ENCODE measurements around the gene PLCD1. TPM values are rescaled to one million over a fixed set of nuclear protein-coding genes. Genes with fewer than 3 reads are reported as not detected.
"Not testable (repeated sequence)": the region's sequence is repeated elsewhere in the genome, so short reads cannot be mapped to it uniquely, and the experiment has no call there.

Gene PLCD1
- total and polyA plus RNA-seq, 2 experiments from 2014 or later: 18.8 to 21.4 TPM

- peak; percentile 72 for DNase-seq
- Histone ChIP-seq H3F3A (ENCODE audit: insufficient read depth) (no peaks in the 10 kb centered on the region), H3K9me2 (ENCODE audit: insufficient read depth) (no peaks in the 10 kb centered on the region), H4K20me1 (ENCODE audit: insufficient read depth) (no peaks in the 10 kb centered on the region), H3K4me3 (no peak overlapping the region), H3K4me1 (ENCODE audit: insufficient read depth) (no peaks in the 10 kb centered on the region), H3K9ac (no peak overlapping the region), H3K9me3 (ENCODE audit: low read depth) (no peaks in the 10 kb centered on the region), H3K27me3 (replicated peaks; ENCODE audit: insufficient read depth) (no peaks in the 10 kb centered on the region), H3K27ac (no peak overlapping the region), H2AFZ (no peak overlapping the region), H3K79me2 (ENCODE audit: insufficient read depth) (no peaks in the 10 kb centered on the region), H3K4me2 (ENCODE audit: unreplicated experiment) (no peak overlapping the region), H3K36me3 (ENCODE audit: low read depth) (peaks cover 7% of the 10 kb centered on the region; the same call in 1 of the 2 replicates)
- in situ Hi-C loops (cut with MboI): loop anchor here (10.0 kb wide), 1 partner anchor 120 kb away; no protein-coding TSS in a partner anchor
- no peak for TF ChIP-seq EZH2 (IDR thresholded peaks at IDR 0.05; ENCODE audit: insufficient read depth, poor library complexity, severe bottlenecking)
- no peak for TF ChIP-seq EZH2phosphoT487 (IDR thresholded peaks at IDR 0.05; ENCODE audit: insufficient read depth, low read depth)
- WGBS, 2 experiments (ENCODE audit: low coverage in 1 of 2, low lambda C conversion rate in 2 of 2, missing lambda C conversion rate in 2 of 2): 66 to 71% methylated on average over 9 of the region's 9 CpGs
These were observed 55.0 kb downstream of the PLCD1 start for GRCh38 chr3:37974121-37975083.

- Histone ChIP-seq H2AFZ (no peak overlapping the region), H3K36me3 (ENCODE audit: low read depth) (peaks cover 7% of the 10 kb centered on the region; the same call in 1 of the 2 replicates), H3K27me3 (replicated peaks; ENCODE audit: insufficient read depth) (no peaks in the 10 kb centered on the region), H4K20me1 (ENCODE audit: insufficient read depth) (no peaks in the 10 kb centered on the region), H3K9me2 (ENCODE audit: insufficient read depth) (no peaks in the 10 kb centered on the region), H3K4me1 (ENCODE audit: insufficient read depth) (no peaks in the 10 kb centered on the region), H3K4me2 (ENCODE audit: unreplicated experiment) (no peak overlapping the region), H3K79me2 (ENCODE audit: insufficient read depth) (no peaks in the 10 kb centered on the region), H3K9me3 (ENCODE audit: low read depth) (no peaks in the 10 kb centered on the region), H3K4me3 (no peak overlapping the region), H3F3A (ENCODE audit: insufficient read depth) (no peaks in the 10 kb centered on the region), H3K9ac (no peak overlapping the region), H3K27ac (no peak overlapping the region)
- TF ChIP-seq EZH2 (IDR thresholded peaks at IDR 0.05; ENCODE audit: insufficient read depth, poor library complexity, severe bottlenecking) (no peak), EZH2phosphoT487 (IDR thresholded peaks at IDR 0.05; ENCODE audit: insufficient read depth, low read depth) (no peak)
- WGBS, 2 experiments (ENCODE audit: low coverage in 1 of 2, low lambda C conversion rate in 2 of 2, missing lambda C conversion rate in 2 of 2): 81 to 84% methylated on average over 12 of the region's 12 CpGs
- in situ Hi-C loops (cut with MboI): loop anchor here (10.0 kb wide), 1 partner anchor 119 kb away; no protein-coding TSS in a partner anchor
- no peak for DNase-seq
These were observed 56.0 kb downstream of the PLCD1 start for GRCh38 chr3:37973246-37974054.

GRCh38 chr3:37972056-37972455, 57.4 kb downstream of the PLCD1 start:
- not testable (repeated sequence) for H3K4me3 ChIP-seq; H4K20me1 ChIP-seq (ENCODE audit: insufficient read depth); H3K4me2 ChIP-seq (ENCODE audit: unreplicated experiment); H3K9me2 ChIP-seq (ENCODE audit: insufficient read depth); H3K79me2 ChIP-seq (ENCODE audit: insufficient read depth); H3K9ac ChIP-seq; DNase-seq; H2AFZ ChIP-seq; H3K4me1 ChIP-seq (ENCODE audit: insufficient read depth); H3K9me3 ChIP-seq (ENCODE audit: low read depth); H3K36me3 ChIP-seq (ENCODE audit: low read depth); H3F3A ChIP-seq (ENCODE audit: insufficient read depth); H3K27ac ChIP-seq; H3K27me3 ChIP-seq (replicated peaks; ENCODE audit: insufficient read depth)
- in situ Hi-C loops (cut with MboI): loop anchor here (10.0 kb wide), 1 partner anchor 117 kb away; no protein-coding TSS in a partner anchor
- 93 to 94% methylated on average over 8 of the region's 8 CpGs for WGBS, 2 experiments (ENCODE audit: low coverage in 1 of 2, low lambda C conversion rate in 2 of 2, missing lambda C conversion rate in 2 of 2)

- no peaks in the 10 kb centered on the region for H3K9me2 ChIP-seq (ENCODE audit: insufficient read depth)
- no peaks in the 10 kb centered on the region for H3K79me2 ChIP-seq (ENCODE audit: insufficient read depth)
- DNase-seq: no peak
- H3K9ac ChIP-seq: no peak overlapping the region
- no peaks in the 10 kb centered on the region for H3K9me3 ChIP-seq (ENCODE audit: low read depth)
- H3K27me3 ChIP-seq (replicated peaks; ENCODE audit: insufficient read depth): no peaks in the 10 kb centered on the region
- H3K36me3 ChIP-seq (ENCODE audit: low read depth): peaks cover 7% of the 10 kb centered on the region; the same call in 1 of the 2 replicates
- H3K4me3 ChIP-seq: no peak overlapping the region
- H4K20me1 ChIP-seq (ENCODE audit: insufficient read depth): no peaks in the 10 kb centered on the region
- H3K4me1 ChIP-seq (ENCODE audit: insufficient read depth): no peaks in the 10 kb centered on the region
- no peak overlapping the region for H3K4me2 ChIP-seq (ENCODE audit: unreplicated experiment)
- H2AFZ ChIP-seq: no peak overlapping the region
- in situ Hi-C loops (cut with MboI): loop anchor here (10.0 kb wide), 1 partner anchor 117 kb away; no protein-coding TSS in a partner anchor
- TF ChIP-seq EZH2 (IDR thresholded peaks at IDR 0.05; ENCODE audit: insufficient read depth, poor library complexity, severe bottlenecking) (no peak), EZH2phosphoT487 (IDR thresholded peaks at IDR 0.05; ENCODE audit: insufficient read depth, low read depth) (no peak)
- H3F3A ChIP-seq (ENCODE audit: insufficient read depth): no peaks in the 10 kb centered on the region
- no peak overlapping the region for H3K27ac ChIP-seq
These were observed 58.0 kb downstream of the PLCD1 start for GRCh38 chr3:37971467-37971866.

Measured in GM23248 (cell line).